Measurements from ENCODE around the gene STAG3.
"Not testable (repeated sequence)": the region's sequence is repeated elsewhere in the genome, so short reads cannot be mapped to it uniquely, and the experiment has no call there.

The STAG3 gene, protein sequence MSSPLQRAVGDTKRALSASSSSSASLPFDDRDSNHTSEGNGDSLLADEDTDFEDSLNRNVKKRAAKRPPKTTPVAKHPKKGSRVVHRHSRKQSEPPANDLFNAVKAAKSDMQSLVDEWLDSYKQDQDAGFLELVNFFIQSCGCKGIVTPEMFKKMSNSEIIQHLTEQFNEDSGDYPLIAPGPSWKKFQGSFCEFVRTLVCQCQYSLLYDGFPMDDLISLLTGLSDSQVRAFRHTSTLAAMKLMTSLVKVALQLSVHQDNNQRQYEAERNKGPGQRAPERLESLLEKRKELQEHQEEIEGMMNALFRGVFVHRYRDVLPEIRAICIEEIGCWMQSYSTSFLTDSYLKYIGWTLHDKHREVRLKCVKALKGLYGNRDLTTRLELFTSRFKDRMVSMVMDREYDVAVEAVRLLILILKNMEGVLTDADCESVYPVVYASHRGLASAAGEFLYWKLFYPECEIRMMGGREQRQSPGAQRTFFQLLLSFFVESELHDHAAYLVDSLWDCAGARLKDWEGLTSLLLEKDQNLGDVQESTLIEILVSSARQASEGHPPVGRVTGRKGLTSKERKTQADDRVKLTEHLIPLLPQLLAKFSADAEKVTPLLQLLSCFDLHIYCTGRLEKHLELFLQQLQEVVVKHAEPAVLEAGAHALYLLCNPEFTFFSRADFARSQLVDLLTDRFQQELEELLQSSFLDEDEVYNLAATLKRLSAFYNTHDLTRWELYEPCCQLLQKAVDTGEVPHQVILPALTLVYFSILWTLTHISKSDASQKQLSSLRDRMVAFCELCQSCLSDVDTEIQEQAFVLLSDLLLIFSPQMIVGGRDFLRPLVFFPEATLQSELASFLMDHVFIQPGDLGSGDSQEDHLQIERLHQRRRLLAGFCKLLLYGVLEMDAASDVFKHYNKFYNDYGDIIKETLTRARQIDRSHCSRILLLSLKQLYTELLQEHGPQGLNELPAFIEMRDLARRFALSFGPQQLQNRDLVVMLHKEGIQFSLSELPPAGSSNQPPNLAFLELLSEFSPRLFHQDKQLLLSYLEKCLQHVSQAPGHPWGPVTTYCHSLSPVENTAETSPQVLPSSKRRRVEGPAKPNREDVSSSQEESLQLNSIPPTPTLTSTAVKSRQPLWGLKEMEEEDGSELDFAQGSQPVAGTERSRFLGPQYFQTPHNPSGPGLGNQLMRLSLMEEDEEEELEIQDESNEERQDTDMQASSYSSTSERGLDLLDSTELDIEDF

DNA sequence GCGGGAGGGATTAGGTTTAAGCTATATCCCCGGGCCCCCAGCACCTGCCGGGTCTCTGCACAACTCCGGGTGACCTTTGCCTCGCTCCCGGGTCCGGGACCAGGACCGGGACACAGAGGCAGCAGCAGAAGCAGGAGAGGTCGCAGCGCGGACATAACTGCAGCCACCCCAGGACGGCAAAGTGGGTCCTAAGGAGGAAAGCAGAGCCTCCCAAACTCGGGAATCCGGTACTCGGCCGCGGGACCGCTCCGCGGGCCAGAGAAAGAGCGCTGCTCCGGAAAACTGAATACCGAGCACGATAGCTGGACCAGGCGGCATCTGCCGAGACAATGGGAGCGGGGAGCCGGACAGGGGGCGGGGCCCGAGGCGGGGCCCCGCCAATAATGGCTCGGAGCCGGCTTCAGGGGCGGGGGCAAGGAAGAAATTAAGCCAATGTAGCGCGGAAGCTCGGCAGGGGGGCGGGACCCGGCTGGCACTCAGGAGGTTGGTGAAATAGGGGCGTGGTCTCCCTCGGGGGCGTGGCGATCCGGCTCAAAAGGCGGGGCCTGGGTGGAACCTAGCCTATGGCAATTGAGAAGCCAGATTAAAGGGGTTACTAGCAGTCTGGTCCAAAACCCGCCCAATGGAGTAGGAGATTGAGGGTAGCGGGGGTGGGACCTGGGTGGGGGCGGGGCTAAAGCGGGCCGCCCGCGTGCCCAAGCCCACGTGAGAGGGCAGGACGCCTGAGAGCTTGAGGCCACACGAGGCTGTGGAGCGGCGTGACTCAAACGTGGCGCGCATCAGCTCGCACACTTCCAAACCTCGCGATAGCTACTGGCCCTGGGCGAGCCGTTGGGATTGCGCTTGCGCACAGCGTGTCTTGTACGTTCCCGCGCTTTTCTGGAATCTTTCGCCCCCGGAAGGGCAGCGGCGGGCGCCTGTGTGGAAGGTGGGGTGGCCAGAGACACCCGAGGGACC lies at the start of gene STAG3, which contains the start of gene GPC2:
STAG3 (plus strand) TSS at position 874 of the 957 bp plus-strand sequence. CDS start 2,639 bp downstream, outside the sequence.
GPC2 (minus strand) TSS at position 337 of the 957 bp plus-strand sequence; CDS start at position 155, 182 bp downstream.
- DNase-seq (ENCODE audit: low read depth): peak; percentile 90

GRCh38 chr7:100128637-100128963 lies 49.1 kb upstream of the STAG3 start:
- DNase-seq (ENCODE audit: low read depth): no peak

DNA sequence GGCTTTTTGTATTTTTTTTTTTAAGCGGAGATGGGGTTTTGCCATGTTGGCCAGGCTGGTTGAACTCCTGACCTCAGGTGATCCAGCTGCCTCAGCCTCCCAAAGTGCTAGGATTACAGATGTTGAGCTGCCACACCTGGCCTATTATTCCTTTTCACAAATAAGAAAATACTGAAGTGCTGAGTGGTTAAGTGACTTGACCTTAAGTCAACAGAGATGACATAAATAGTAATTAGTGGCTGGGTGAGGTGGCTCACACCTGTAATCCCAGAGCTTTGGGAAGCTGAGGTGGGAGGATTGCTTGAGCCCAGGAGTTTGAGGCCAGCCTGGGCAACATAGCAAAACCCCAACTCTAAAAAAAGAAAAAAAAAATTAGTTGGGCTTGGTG lies 47.5 kb upstream of the STAG3 start:
- DNase-seq (ENCODE audit: low read depth): not testable (repeated sequence)

GRCh38 chr7:100130608-100131453 lies 46.9 kb upstream of the STAG3 start:
- peak; percentile 64 for DNase-seq (ENCODE audit: low read depth)

- no peak for DNase-seq (ENCODE audit: low read depth)
These were observed 45.6 kb upstream of the STAG3 start for GRCh38 chr7:100132126-100132525.

- no peak for DNase-seq (ENCODE audit: low read depth)
These were observed 45.0 kb upstream of the STAG3 start for GRCh38 chr7:100132697-100133151.

DNA sequence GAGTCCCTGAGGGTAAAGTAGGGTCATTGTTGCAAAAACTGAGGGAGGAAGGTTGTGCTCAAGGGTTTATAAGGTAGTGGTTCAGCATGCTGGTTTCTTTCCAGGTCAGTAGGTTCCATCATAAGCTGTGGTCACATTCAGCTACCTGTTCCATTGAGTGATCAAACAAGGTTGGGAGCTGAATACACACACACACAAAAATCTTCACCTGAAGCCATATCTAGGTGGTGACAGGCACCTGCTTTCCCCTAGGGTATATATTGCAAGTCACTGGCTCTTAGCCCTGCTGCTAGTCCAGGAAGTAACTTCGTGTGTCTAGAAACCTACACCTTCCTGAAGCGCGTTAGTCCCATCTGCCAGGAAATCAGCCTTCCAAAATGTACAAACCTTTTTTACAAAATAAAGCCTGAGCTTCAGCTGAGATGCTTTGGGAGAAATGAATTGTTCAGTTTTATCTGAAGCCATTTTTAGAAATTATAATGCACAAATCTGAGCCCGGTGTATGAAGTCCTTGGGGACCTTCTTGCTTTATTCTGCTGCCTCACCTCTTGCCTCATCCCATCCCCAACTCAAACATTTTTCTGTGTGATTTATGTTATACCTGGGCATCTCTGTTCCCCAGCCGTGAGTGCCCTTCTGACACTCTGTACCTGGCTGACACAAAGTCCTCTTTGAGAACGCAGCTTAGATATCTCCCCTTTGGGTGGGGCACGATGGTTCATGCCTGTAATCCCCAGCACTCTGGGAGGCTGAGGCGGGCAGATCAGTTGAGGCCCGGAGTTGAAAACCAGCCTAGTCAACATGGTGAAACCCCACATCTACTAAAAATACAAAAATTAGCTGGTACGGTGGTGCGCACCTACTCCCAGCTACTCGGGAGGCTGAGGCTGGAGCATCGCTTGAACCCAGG lies 39.6 kb upstream of the STAG3 start:
- DNase-seq (ENCODE audit: low read depth): no peak

DNA sequence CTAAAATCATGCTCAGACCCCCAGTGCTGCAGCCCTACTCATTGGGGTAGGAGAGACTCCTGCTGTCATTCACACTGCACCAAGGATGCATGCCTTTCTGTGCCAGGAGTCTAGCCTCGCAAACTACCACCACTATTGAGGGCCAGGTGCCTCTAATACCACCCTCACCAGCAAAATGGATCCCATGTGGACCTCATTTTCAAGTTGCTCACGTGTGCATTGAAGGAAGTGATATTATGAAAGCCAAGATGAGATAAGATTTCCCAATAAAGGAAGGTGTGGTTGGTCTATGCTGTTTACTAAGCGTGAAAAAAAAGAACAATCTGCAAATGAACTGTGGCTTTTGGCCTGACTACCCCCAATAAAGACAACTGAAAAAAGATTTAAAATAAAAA lies 36.2 kb upstream of the STAG3 start:
- DNase-seq (ENCODE audit: low read depth): no peak

- DNase-seq (ENCODE audit: low read depth): no peak
These were observed 35.3 kb upstream of the STAG3 start for GRCh38 chr7:100142461-100142860.

GRCh38 chr7:100146350-100146749 lies 31.4 kb upstream of the STAG3 start:
- DNase-seq (ENCODE audit: low read depth): not testable (repeated sequence)

DNA sequence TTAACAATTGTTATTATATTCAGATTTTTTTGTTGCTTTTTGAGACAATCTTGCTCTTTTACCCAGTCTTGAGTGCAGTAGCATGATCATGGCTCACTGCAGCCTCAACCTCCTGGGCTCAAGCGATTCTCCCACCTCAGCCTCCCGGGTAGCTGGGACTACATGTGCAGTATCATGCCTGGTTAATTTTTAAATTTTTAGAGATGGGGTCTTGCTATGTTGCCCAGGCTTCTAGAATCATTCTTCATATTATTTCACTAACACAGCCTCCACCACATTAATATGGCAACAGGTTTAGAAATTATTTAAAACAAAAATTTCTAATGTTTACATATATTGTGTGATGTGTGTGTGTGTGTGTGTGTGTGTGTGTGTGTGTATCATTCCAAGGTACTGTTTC lies 30.4 kb upstream of the STAG3 start:
- DNase-seq (ENCODE audit: low read depth): no peak

DNA sequence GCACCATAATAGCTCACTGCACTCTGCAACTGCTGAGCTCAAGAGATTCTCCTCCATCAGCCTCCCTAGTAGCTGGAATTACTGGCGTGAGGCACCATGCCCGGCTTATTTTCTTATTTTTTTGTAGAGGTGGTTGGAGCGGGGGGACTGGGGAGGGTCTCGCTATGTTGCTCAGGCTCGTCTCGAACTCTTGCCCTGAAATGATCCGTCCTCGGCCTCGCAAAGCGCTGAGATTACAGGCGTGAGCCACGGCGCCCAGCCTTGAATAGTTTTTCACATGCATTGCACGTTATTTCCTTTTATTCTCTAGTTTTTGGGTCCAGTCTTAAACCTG lies 29.5 kb upstream of the STAG3 start:
- DNase-seq (ENCODE audit: low read depth): no peak

DNA sequence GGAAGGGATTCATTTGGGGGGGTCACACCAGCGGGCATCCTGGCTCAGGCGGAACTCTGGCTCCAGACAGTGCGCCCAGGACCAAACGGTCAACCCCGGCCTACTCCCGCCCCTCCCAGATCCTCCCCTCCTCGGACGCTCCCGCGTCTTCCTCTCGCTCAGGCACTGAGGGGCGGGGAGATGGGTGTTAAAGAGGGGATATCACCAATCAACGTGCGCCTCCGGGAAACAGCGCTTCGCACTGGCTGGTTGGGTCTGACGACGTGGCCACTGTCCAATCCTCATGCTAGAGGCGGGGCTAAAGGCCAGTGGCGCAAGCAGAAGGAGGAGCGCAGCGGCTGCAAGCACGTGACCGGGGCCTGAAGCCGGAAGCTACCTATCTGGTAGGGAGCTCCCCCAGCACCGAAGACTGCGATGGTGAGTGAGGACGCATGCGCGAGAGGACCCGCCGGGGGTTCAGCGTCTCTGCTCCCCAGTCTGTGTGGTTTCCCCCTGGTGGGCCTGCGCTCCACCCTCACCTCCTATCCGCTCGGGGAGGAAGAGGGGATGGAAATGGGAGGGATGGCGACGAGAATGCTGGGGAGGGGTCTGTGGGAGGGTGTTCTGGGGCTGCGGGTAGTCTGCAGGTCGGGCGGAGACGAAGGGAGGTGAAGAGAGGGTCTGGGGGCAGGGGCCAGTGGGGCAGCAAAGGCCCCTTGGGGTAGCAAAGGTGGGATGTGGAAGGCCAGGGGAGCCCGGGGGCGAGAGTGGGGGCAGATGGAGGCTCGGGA lies 29.0 kb upstream of the STAG3 start, which contains the start of gene LAMTOR4:
LAMTOR4 (plus strand) TSS at position 360 of the 770 bp plus-strand sequence; CDS start at position 415, 55 bp downstream.
- DNase-seq (ENCODE audit: low read depth): peak; percentile 94

- DNase-seq (ENCODE audit: low read depth): no peak
These were observed 25.3 kb upstream of the STAG3 start for GRCh38 chr7:100152404-100152803.

GRCh38 chr7:100152937-100153666 lies 24.6 kb upstream of the STAG3 start:
- no peak for DNase-seq (ENCODE audit: low read depth)

DNA sequence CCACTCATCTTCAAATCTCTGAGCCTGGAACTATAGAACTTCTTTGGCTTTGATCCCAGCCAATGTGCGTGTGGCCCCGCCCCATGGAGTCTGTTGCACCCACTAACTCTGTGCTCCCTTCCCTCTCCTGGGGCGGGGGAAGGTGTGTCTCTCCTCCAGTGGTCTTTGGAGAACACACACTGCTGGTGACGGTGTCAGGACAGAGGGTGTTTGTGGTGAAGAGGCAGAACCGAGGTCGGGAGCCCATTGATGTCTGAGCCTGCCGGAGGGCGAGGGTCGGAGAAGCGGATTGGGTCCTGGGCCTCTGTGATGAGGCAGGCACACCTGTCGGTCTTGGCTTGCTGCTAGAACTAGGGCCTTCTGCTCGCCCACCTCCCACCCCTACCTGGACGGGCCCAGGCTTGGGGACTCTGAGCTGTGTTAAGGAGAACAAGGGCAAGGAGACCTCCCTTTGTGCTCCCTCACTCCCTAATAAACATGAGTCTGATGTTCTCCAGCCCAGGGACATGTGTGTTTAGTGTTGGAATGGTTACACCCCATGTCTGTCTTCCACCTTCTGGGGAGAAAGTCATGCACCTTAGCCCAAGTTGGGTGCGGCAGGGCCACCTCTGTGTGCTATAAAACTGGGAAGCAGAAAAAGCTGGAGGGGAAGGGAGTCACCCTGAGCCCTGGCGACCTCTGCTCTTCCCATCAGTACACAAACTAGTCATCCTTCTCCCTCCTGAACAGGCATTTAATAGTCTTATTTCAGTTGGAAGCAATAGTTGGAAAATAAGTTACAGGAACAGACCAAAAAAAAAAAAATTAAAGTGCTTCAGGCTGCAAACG lies 23.8 kb upstream of the STAG3 start:
- DNase-seq (ENCODE audit: low read depth): no peak
